CD4-positive, alpha-beta T cell treated with Interleukin-15 for 1 hour (primary cell): ENCODE data around the gene SMYD3.
"Not testable (repeated sequence)": the region's sequence is repeated elsewhere in the genome, so short reads cannot be mapped to it uniquely, and the experiment has no call there.

ENCODE experiments used
- DNase-seq: peaks from one replicate; pipeline ENCODE4 v3.0.0-alpha.2; 2020

Gene SMYD3

GRCh38 chr1:245855846-245856730 is 651.0 kb downstream of the SMYD3 start:
- no peak for DNase-seq

- no peak for DNase-seq
Observed at GRCh38 chr1:245853291-245853690, 653.8 kb downstream of the SMYD3 start.

GRCh38 chr1:245843101-245843500 is 664.0 kb downstream of the SMYD3 start:
- DNase-seq = no peak

GRCh38 chr1:245842106-245842505 is 665.0 kb downstream of the SMYD3 start:
- no peak for DNase-seq

DNA sequence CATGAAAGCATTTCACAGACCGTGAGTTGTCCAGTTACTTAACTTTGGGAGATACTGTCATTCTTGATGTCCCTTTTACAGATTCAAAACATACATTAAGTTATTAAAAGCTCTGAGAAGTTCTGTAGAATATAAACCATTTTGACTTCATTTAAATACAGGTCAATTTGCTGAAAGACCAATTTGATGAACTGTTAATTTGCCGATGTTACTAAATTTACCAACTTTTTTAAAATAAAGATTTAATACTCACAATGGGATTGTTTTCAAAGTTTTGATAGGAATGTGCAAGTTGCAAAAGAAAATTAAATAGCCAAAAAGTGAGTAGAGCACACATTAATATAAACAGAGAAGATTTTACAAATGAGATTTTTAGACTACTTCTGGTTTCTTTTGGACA is 666.1 kb downstream of the SMYD3 start:
- DNase-seq = no peak

DNA sequence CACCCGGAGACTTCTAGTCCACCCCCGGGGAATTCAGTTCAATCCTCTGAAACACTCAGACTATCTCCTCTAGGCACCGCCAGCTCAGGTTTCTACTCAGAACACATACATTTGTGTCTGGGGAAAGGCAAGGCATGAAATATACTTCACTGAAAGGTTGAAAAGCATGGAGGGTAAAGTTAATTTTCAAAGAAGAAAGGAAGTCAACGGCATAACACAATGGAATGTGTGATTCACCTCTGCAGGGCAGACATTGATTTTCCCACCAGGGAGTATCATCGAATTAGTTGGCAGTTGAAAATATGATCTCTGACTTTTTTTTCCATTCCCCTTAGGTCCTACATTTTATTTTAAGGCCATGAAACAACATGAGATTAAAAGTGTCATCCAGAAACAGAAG is 669.4 kb downstream of the SMYD3 start:
- no peak for DNase-seq

DNA sequence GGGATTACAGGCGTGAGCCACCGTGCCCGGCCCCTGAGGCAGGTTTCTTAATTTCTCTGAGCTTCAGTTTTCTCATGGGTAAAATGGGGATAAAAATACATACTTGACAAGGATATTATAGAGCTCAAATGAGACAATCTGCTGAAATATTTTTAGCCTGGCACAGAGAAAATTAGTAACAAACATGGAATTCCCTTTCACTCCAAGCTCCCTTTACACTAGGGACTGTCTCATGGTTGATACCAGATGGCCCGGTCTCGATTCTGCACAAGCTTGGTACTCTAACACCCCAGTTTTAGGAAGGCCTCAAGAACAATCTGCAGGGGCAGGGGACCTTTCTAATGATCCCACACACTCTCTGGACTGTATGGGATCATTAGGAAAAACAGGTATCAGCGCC is 671.7 kb downstream of the SMYD3 start:
- no peak for DNase-seq

DNA sequence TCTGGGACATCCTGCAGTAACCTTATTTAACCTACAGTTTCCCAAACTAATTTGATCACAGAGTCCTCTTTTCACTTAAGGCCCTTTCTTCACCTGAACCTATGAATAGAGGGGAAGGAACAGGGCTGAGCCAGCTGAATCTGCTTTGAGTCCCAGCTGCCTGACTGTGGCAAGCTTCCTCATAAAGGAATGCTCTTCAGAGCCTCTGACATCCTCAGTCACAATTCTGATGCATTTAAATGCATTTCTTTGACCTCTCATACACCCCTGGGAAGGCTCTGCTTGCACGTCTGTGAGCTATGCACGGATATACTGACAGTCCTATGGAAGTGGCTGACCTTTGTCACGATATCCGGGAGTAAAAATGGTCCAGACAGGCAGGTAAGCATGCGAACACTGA is 673.1 kb downstream of the SMYD3 start:
- DNase-seq = no peak

GRCh38 chr1:245832771-245833527 is 674.1 kb downstream of the SMYD3 start:
- DNase-seq = no peak

GRCh38 chr1:245831518-245831917 is 675.6 kb downstream of the SMYD3 start:
- no peak for DNase-seq

GRCh38 chr1:245829826-245830225 is 677.3 kb downstream of the SMYD3 start:
- DNase-seq = no peak

DNA sequence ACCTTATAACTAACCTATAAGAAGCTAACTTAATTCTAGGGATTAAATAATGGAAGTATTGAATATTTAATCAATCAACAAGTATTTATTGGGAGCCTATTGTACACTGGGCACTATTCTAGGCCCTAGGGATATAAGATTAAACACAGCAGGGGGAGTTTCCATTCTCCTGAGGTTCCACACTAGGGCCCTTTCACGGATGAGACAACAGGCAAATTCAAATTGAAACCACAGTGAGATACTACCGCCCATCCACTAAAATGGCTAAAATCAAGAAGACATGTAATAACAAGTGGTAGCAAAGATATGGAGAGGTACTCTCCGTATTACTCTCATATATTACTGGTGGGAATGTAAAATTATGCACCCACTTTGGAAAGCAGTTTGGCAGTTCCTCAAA is 677.9 kb downstream of the SMYD3 start:
- DNase-seq = no peak

GRCh38 chr1:245827301-245827700 is 679.8 kb downstream of the SMYD3 start:
- no peak for DNase-seq

- no peak for DNase-seq
Observed at GRCh38 chr1:245825128-245825901, 681.8 kb downstream of the SMYD3 start.

DNA sequence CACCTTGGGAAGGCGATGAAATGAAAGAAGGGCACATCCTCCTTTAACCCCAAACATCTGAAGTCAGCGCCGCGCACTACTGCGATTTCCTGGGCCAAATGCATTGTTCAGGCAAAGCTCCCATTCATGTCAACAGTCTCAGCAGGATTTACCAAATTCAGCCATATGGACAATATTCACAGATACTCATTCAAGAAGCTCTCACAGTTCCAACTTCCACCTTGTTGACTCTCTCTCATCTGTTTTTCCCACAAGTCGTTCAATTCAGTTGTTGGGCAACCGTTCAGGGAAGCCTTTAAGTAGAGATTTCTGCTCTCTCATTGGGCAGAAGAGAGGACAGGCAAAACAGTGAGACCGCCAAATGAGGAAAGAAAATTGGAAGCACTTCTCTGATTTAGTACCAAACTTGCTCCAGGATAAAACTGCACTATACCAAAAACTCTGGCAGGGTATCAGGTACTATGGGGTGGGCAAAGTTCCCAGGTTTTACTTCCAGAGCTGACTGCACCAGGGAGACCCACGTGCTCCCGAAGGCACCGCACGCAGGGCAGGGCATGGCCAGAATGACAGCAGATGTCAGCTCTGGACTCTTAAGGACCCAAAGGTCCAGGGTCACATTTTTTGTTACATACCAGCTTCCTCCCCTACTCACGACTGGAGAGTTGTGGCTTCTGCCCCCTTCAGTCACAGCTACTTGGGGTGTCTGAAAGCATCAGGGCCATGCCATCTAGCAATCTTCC is 683.5 kb downstream of the SMYD3 start:
- DNase-seq = no peak

GRCh38 chr1:245822996-245823395 is 684.1 kb downstream of the SMYD3 start:
- DNase-seq = no peak

DNA sequence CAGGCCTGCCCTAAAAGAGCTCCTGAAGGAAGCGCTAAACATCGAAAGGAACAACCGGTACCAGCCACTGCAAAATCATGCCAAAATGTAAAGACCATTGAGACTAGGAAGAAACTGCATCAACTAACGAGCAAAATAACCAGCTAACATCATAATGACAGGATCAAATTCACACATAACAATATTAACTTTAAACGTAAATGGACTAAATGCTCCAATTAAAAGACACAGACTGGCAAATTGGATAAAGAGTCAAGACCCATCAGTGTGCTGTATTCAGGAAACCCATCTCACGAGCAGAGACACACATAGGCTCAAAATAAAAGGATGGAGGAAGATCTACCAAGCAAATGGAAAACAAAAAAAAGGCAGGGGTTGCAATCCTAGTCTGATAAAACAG is 688.7 kb downstream of the SMYD3 start:
- not testable (repeated sequence) for DNase-seq

GRCh38 chr1:245816496-245816895 is 690.6 kb downstream of the SMYD3 start:
- not testable (repeated sequence) for DNase-seq

DNA sequence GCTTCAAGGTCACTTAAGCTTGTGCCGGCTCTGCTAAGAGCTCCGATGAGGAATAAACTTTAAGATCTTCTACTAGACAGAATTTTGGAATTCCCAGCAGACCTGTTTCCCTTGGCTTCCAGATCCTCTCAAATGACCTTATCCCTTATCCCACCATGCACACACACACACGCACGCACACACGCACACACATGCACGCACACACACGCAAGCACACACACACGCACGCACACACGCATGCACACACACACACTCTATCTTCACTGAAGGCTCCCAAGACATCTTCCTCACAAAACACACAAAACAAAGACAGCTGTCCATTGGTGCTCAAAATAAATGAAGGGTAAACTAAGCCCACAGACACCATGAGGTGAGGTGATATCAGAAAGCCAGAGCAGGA is 692.4 kb downstream of the SMYD3 start:
- no peak for DNase-seq

GRCh38 chr1:245812278-245812677 is 694.8 kb downstream of the SMYD3 start:
- no peak for DNase-seq

GRCh38 chr1:245810789-245811337 is 696.2 kb downstream of the SMYD3 start:
- no peak for DNase-seq

DNA sequence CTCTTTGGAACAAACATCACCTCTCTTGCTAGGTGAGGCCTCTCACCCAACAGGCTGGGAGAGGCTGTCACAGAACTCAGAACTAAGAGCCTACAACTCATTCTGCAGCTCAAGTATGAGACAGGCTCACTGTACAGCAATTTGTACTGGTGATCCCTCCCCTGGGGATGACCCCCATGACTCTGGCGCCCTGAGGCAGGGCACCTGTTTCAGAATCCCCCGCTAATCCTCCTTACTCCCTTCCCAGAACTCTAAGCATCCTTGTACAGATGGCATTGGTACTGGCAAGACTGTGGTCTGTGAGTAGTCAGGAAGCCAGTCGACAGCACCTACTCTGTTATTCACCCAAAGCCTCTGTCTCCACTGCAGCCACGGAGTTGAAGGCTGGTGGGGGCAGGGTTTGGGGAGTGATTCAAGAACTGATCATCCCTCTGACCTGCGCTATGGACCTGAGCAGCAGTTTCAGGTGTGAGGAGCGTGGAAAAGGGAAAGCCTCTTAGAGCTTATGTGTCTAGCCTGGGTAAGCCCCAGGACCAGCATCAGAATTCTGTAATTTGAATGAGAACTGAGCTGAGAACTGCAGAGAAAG is 696.8 kb downstream of the SMYD3 start:
- DNase-seq = no peak
